ENCODE measurements around the gene NR1I2. TPM values are rescaled to one million over a fixed set of nuclear protein-coding genes. Genes with fewer than 3 reads are reported as not detected.

NR1I2 gene
- polyA plus RNA-seq, 6 donors from 2014 or later = 0.15 to 0.65 (median 0.26) TPM; not detected in 2

GRCh38 chr3:119790369-119790768 lies 8.5 kb downstream of the NR1I2 start:
- DNase-seq (no peak), ATAC-seq (ENCODE audit: low read depth in 2 of 2) (no peak)
- Mint-ChIP-seq H3K27me3 (peaks cover 4 to 5% (median 5%) of the 10 kb centered on the region in 3 donors), H3K36me3 (peaks cover 0 to 10% of the 10 kb centered on the region in 2 donors), H3K27ac (no peak overlapping the region), H3K9me3 (peaks cover 0 to 12% (median 3%) of the 10 kb centered on the region in 7 donors), H3K4me3 (no peak overlapping the region), H3K4me1 (no peaks in the 10 kb centered on the region)

- no peak overlapping the region for H3K27ac Mint-ChIP-seq
- H3K4me3 Mint-ChIP-seq = peak overlapping the region in 1 of 8 donors; percentile 71
- ATAC-seq (ENCODE audit: low read depth in 2 of 2) (no peak), DNase-seq (no peak)
- peaks cover 9 to 21% (median 13%) of the 10 kb centered on the region in 3 donors for H3K27me3 Mint-ChIP-seq
- peaks cover 0 to 12% (median 3%) of the 10 kb centered on the region in 7 donors for H3K9me3 Mint-ChIP-seq
- no peaks in the 10 kb centered on the region for H3K4me1 Mint-ChIP-seq
- peaks cover 0 to 10% of the 10 kb centered on the region in 2 donors for H3K36me3 Mint-ChIP-seq
Observed at GRCh38 chr3:119792270-119792669, 10.4 kb downstream of the NR1I2 start.

- H3K36me3 Mint-ChIP-seq = peaks cover 0 to 6% of the 10 kb centered on the region in 2 donors
- peaks cover 14 to 21% (median 20%) of the 10 kb centered on the region in 3 donors for H3K27me3 Mint-ChIP-seq
- H3K4me1 Mint-ChIP-seq = no peaks in the 10 kb centered on the region
- H3K4me3 Mint-ChIP-seq = no peak overlapping the region
- ATAC-seq (ENCODE audit: low read depth in 2 of 2) = no peak
- H3K27ac Mint-ChIP-seq = no peak overlapping the region
- DNase-seq = no peak
- H3K9me3 Mint-ChIP-seq = peaks cover 0 to 8% (median 0%) of the 10 kb centered on the region in 7 donors
Observed at GRCh38 chr3:119794401-119794800, 12.5 kb downstream of the NR1I2 start.

- Mint-ChIP-seq H3K9me3 (peaks cover 0 to 4% (median 0%) of the 10 kb centered on the region in 7 donors), H3K4me1 (no peaks in the 10 kb centered on the region), H3K27me3 (peaks cover 17 to 21% (median 20%) of the 10 kb centered on the region in 3 donors), H3K27ac (no peak overlapping the region), H3K36me3 (no peaks in the 10 kb centered on the region), H3K4me3 (no peak overlapping the region)
- no peak for ATAC-seq (ENCODE audit: low read depth in 2 of 2)
- DNase-seq = no peak
Observed at GRCh38 chr3:119794971-119795612, 13.2 kb downstream of the NR1I2 start.

GRCh38 chr3:119795849-119796248 lies 13.9 kb downstream of the NR1I2 start:
- DNase-seq = no peak
- Mint-ChIP-seq H3K27me3 (peaks cover 21 to 24% (median 22%) of the 10 kb centered on the region in 3 donors), H3K9me3 (no peaks in the 10 kb centered on the region), H3K27ac (peak overlapping the region in 1 of 6 donors; percentile 50), H3K4me1 (no peaks in the 10 kb centered on the region), H3K36me3 (no peaks in the 10 kb centered on the region), H3K4me3 (no peak overlapping the region)
- no peak for ATAC-seq (ENCODE audit: low read depth in 2 of 2)

- H3K9me3 Mint-ChIP-seq = no peaks in the 10 kb centered on the region
- no peaks in the 10 kb centered on the region for H3K4me1 Mint-ChIP-seq
- no peaks in the 10 kb centered on the region for H3K36me3 Mint-ChIP-seq
- no peak for ATAC-seq (ENCODE audit: low read depth in 2 of 2)
- H3K4me3 Mint-ChIP-seq = no peak overlapping the region
- no peak for DNase-seq
- H3K27me3 Mint-ChIP-seq = peaks cover 21 to 25% (median 22%) of the 10 kb centered on the region in 3 donors
- no peak overlapping the region for H3K27ac Mint-ChIP-seq
Observed at GRCh38 chr3:119796368-119796767, 14.5 kb downstream of the NR1I2 start.

- ATAC-seq (ENCODE audit: low read depth in 2 of 2) = no peak
- no peaks in the 10 kb centered on the region for H3K4me1 Mint-ChIP-seq
- H3K27me3 Mint-ChIP-seq = peaks cover 21 to 29% (median 25%) of the 10 kb centered on the region in 3 donors
- no peaks in the 10 kb centered on the region for H3K9me3 Mint-ChIP-seq
- DNase-seq = no peak
- H3K27ac Mint-ChIP-seq = no peak overlapping the region
- no peaks in the 10 kb centered on the region for H3K36me3 Mint-ChIP-seq
- H3K4me3 Mint-ChIP-seq = no peak overlapping the region
Observed at GRCh38 chr3:119796785-119797184, 14.9 kb downstream of the NR1I2 start.

GRCh38 chr3:119800844-119801243 lies 18.9 kb downstream of the NR1I2 start:
- Mint-ChIP-seq H3K27ac (no peak overlapping the region), H3K36me3 (no peaks in the 10 kb centered on the region), H3K4me3 (no peak overlapping the region), H3K4me1 (no peaks in the 10 kb centered on the region), H3K27me3 (peaks cover 12 to 28% (median 24%) of the 10 kb centered on the region in 3 donors), H3K9me3 (peaks cover 0 to 5% (median 0%) of the 10 kb centered on the region in 7 donors)
- DNase-seq (no peak), ATAC-seq (ENCODE audit: low read depth in 2 of 2) (no peak)

GRCh38 chr3:119808244-119808643 lies 26.3 kb downstream of the NR1I2 start:
- Mint-ChIP-seq H3K4me3 (peak overlapping the region in 6 of 8 donors; percentile 13 to 79 (median 55)), H3K27ac (peak overlapping the region in 2 of 6 donors; percentile 14 to 24), H3K4me1 (peaks cover 10 to 13% (median 13%) of the 10 kb centered on the region in 3 donors), H3K36me3 (no peaks in the 10 kb centered on the region), H3K9me3 (peaks cover 0 to 5% (median 0%) of the 10 kb centered on the region in 7 donors), H3K27me3 (peaks cover 0 to 5% (median 0%) of the 10 kb centered on the region in 3 donors)
- DNase-seq (no peak), ATAC-seq (ENCODE audit: low read depth in 2 of 2) (no peak)

- DNase-seq (no peak), ATAC-seq (ENCODE audit: low read depth in 2 of 2) (no peak)
- H3K27me3 Mint-ChIP-seq = peaks cover 0 to 5% (median 0%) of the 10 kb centered on the region in 3 donors
- H3K27ac Mint-ChIP-seq = peak overlapping the region in 1 of 6 donors; percentile 24
- H3K4me1 Mint-ChIP-seq = peaks cover 10 to 13% (median 13%) of the 10 kb centered on the region in 3 donors
- peaks cover 0 to 5% (median 0%) of the 10 kb centered on the region in 7 donors for H3K9me3 Mint-ChIP-seq
- H3K4me3 Mint-ChIP-seq = peak overlapping the region; percentile 47 to 96 (median 67)
- H3K36me3 Mint-ChIP-seq = no peaks in the 10 kb centered on the region
Observed at GRCh38 chr3:119808843-119809242, 26.9 kb downstream of the NR1I2 start.

- ATAC-seq (ENCODE audit: low read depth in 2 of 2) = no peak
- H3K9me3 Mint-ChIP-seq = peaks cover 0 to 5% (median 0%) of the 10 kb centered on the region in 7 donors
- no peak for DNase-seq
- H3K27me3 Mint-ChIP-seq = peaks cover 0 to 9% (median 4%) of the 10 kb centered on the region in 3 donors
- H3K27ac Mint-ChIP-seq = peak overlapping the region in 2 of 6 donors; percentile 13 to 32
- H3K4me3 Mint-ChIP-seq = peak overlapping the region; percentile 79 to 96 (median 91)
- H3K36me3 Mint-ChIP-seq = no peaks in the 10 kb centered on the region
- H3K4me1 Mint-ChIP-seq = peaks cover 10 to 13% (median 13%) of the 10 kb centered on the region in 3 donors
Observed at GRCh38 chr3:119809249-119810017, 27.5 kb downstream of the NR1I2 start.

GRCh38 chr3:119810018-119810435 lies 28.1 kb downstream of the NR1I2 start:
- Mint-ChIP-seq H3K4me1 (peaks cover 10 to 13% (median 13%) of the 10 kb centered on the region in 3 donors), H3K27me3 (peaks cover 0 to 9% (median 8%) of the 10 kb centered on the region in 3 donors), H3K36me3 (no peaks in the 10 kb centered on the region), H3K27ac (peak overlapping the region in 3 of 6 donors; percentile 13 to 57 (median 32)), H3K4me3 (peak overlapping the region; percentile 79 to 96 (median 91)), H3K9me3 (no peaks in the 10 kb centered on the region)
- peak; percentile 83 to 89 for ATAC-seq (ENCODE audit: low read depth in 2 of 2)
- DNase-seq = peak; percentile 36

GRCh38 chr3:119812491-119813058 lies 30.7 kb downstream of the NR1I2 start:
- Mint-ChIP-seq H3K36me3 (no peaks in the 10 kb centered on the region), H3K27ac (peak overlapping the region in 1 of 6 donors; percentile 62), H3K4me1 (peaks cover 10 to 13% (median 13%) of the 10 kb centered on the region in 3 donors), H3K27me3 (peaks cover 0 to 14% (median 9%) of the 10 kb centered on the region in 3 donors), H3K4me3 (peak overlapping the region in 3 of 8 donors; percentile 13 to 35 (median 32)), H3K9me3 (no peaks in the 10 kb centered on the region)
- DNase-seq = no peak
- no peak for ATAC-seq (ENCODE audit: low read depth in 2 of 2)
